GM12878 (cell line): Measurements from ENCODE around the gene TRAPPC11. TPM values are rescaled to one million over a fixed set of nuclear protein-coding genes. Genes with fewer than 3 reads are reported as not detected.

ENCODE experiments used
- ATAC-seq: fragments of 200-7000 bp; cut with Tn5 transposase; 3 replicates; pipeline ENCODE4 v1.9.1; 2020; ENCODE audit warnings: mild to moderate bottlenecking, moderate library complexity
- BruUV-seq: library from RNA; stranded (reverse); fragments of 400-500 nt; replicated peaks from 2 replicates; lab custom pipeline; 2021; lab: Mats Ljungman, UMichigan
- CTCF ChIA-PET: fragments of 300-600 bp; sonication (Branson Sonifier 250); formaldehyde crosslinking; extraction: SDS; loops from one replicate; lab custom pipeline; 2021; ENCODE audit warnings: inconsistent platforms; lab: Yijun Ruan, JAX
- POLR2A ChIA-PET: fragments of 350-600 bp; formaldehyde crosslinking; extraction: SDS; loops from one replicate; lab custom pipeline; 2021; ENCODE audit warnings: inconsistent platforms; lab: Charles Lee
- RAD21 ChIA-PET: fragments of 300-600 bp; sonication (Branson Sonifier 250); formaldehyde crosslinking; loops from one replicate; lab custom pipeline; 2023; ENCODE audit warnings: antibody characterized with exemption; ENCODE audit not compliant: unreplicated experiment; lab: Charles Lee
- SMC1A ChIA-PET: fragments of 300-600 bp; sonication (Branson Sonifier 250); formaldehyde crosslinking; loops from one replicate; lab custom pipeline; 2023; ENCODE audit not compliant: unreplicated experiment, uncharacterized antibody; lab: Charles Lee
- DNase-seq: peaks from one replicate; pipeline ENCODE4 v3.0.0-alpha.2; 2011; ENCODE audit warnings: low read depth, low spot score
- FAIRE-seq: peaks from 3 replicates; lab custom pipeline; 2011; peaks lifted over from hg19 to GRCh38; lab: Jason Lieb, UNC
- H2AFZ ChIP-seq: 2 replicates; pipeline ENCODE4 v1.6.0; 2011; ENCODE audit warnings: low read depth, low read length, control low read depth; ENCODE audit not compliant: control insufficient read depth
- H3K27ac ChIP-seq: 2 replicates; pipeline ENCODE4 v1.5.1; 2011; ENCODE audit warnings: control low read depth; ENCODE audit not compliant: control insufficient read depth, insufficient read depth
- H3K27me3 ChIP-seq, 2 experiments: replicated peaks in 1 of 2; 2 replicates each; pipeline versions ENCODE4 v1.6.0 to v1.6.1; 2011; ENCODE audit warnings: low read length in 1 of 2; ENCODE audit not compliant: control insufficient read depth in 2 of 2, insufficient read depth in 2 of 2
- H3K36me3 ChIP-seq, 2 experiments: 2 replicates each; pipeline ENCODE4 v1.5.1; 2011; ENCODE audit warnings: low read length in 1 of 2; ENCODE audit not compliant: control insufficient read depth in 2 of 2, insufficient read depth in 2 of 2
- H3K4me1 ChIP-seq: 2 replicates; pipeline ENCODE4 v1.6.1; 2011; ENCODE audit warnings: mild to moderate bottlenecking, low read length, moderate library complexity, mixed read lengths; ENCODE audit not compliant: control insufficient read depth, insufficient read depth
- H3K4me2 ChIP-seq: 2 replicates; pipeline ENCODE4 v1.6.0; 2011; ENCODE audit warnings: control low read depth; ENCODE audit not compliant: control insufficient read depth, insufficient read depth
- H3K4me3 ChIP-seq: fragments of 200-600 bp; sonication (generic); 2 replicates; pipeline ENCODE4 v1.5.1; 2016
- H3K79me2 ChIP-seq: 2 replicates; pipeline ENCODE4 v1.6.0; 2011; ENCODE audit warnings: low read length; ENCODE audit not compliant: control insufficient read depth, insufficient read depth
- H3K9ac ChIP-seq: 2 replicates; pipeline ENCODE4 v1.8.0; 2011; ENCODE audit warnings: low read length, control low read depth, mixed read lengths; ENCODE audit not compliant: control insufficient read depth, insufficient read depth
- H3K9me3 ChIP-seq: replicated peaks from 3 replicates; pipeline ENCODE4 v1.5.1; 2011; ENCODE audit warnings: mild to moderate bottlenecking, low read length; ENCODE audit not compliant: control insufficient read depth, insufficient read depth
- H4K20me1 ChIP-seq: 2 replicates; pipeline ENCODE4 v1.6.0; 2011; ENCODE audit not compliant: control insufficient read depth, insufficient read depth
- BHLHE40 ChIP-seq, 2 experiments: fragments of 450-650 bp in 1 of 2; IDR thresholded peaks; 2 replicates each; pipeline ENCODE4 v1.6.1; 2011 to 2017; ENCODE audit warnings: low read depth in 2 of 2, borderline replicate concordance in 1 of 2, improper control_type of control experiment in 1 of 2, low read length in 1 of 2, mild to moderate bottlenecking in 1 of 2
- CHD2 ChIP-seq: IDR thresholded peaks from 2 replicates; pipeline ENCODE4 v1.6.1; 2011; ENCODE audit warnings: low read depth, low read length, improper control_type of control experiment, borderline replicate concordance
- EGR1 ChIP-seq, 2 experiments: IDR thresholded peaks; 1 replicate in 1 of 2; 2 replicates in 1 of 2; pipeline ENCODE4 v1.6.1; 2011 to 2012; ENCODE audit warnings: low read depth in 2 of 2, low read length in 2 of 2, borderline replicate concordance in 1 of 2, mild to moderate bottlenecking in 1 of 2, moderate library complexity in 1 of 2
- IKZF1 ChIP-seq: fragments of 450-650 bp; conservative IDR thresholded peaks from 2 replicates; pipeline ENCODE4 v1.6.1; 2017; ENCODE audit warnings: antibody characterized with exemption, mild to moderate bottlenecking
- JUNB ChIP-seq: IDR thresholded peaks from 2 replicates; pipeline ENCODE4 v1.6.1; 2016; ENCODE audit warnings: antibody characterized with exemption, mild to moderate bottlenecking
- MEF2B ChIP-seq: fragments of 450-650 bp; IDR thresholded peaks from 2 replicates; pipeline ENCODE4 v1.6.1; 2018; ENCODE audit warnings: mild to moderate bottlenecking, moderate library complexity; ENCODE audit not compliant: partially characterized antibody, poor library complexity, severe bottlenecking
- NFXL1 ChIP-seq: fragments of 450-650 bp; IDR thresholded peaks from 2 replicates; pipeline ENCODE4 v1.6.1; 2017; ENCODE audit warnings: antibody characterized with exemption, mild to moderate bottlenecking, borderline replicate concordance
- NFYA ChIP-seq: IDR thresholded peaks from 2 replicates; pipeline ENCODE4 v1.6.1; 2011; ENCODE audit warnings: low read depth, mild to moderate bottlenecking, low read length, improper control_type of control experiment, borderline replicate concordance
- RBBP5 ChIP-seq: fragments of 200-600 bp; sonication (generic); conservative IDR thresholded peaks from 2 replicates; pipeline ENCODE4 v1.6.1; 2016
- SIX5 ChIP-seq: IDR thresholded peaks from 2 replicates; pipeline ENCODE4 v1.6.1; 2011; ENCODE audit warnings: mild to moderate bottlenecking, low read depth, low read length, moderate library complexity; ENCODE audit not compliant: severe bottlenecking
- YY1 ChIP-seq: IDR thresholded peaks from 2 replicates; pipeline ENCODE4 v1.6.1; 2011; ENCODE audit warnings: low read depth, mild to moderate bottlenecking, low read length
- WGBS: methylation state at CpG from one replicate; pipeline ENCODE4 v1.1.6; 2016; ENCODE audit warnings: low lambda C conversion rate; ENCODE audit not compliant: insufficient replicate concordance, insufficient coverage; ENCODE audit errors: missing lambda C conversion rate; 5-methylcytosine and 5-hydroxymethylcytosine counted together
- in situ Hi-C: fragments of 300-500 bp; cut with MboI; formaldehyde crosslinking; loops from 9 replicates; pipeline ENCODE4 v1.14.3; 2018; ENCODE audit warnings: mixed read lengths
- intact Hi-C: fragments of 100-400 bp; cut with micrococcal nuclease; formaldehyde crosslinking; loops from one replicate; pipeline ENCODE4 v1.14.2; 2022; ENCODE audit not compliant: unreplicated experiment
- polyA plus RNA-seq, 11 experiments: library from polyadenylated mRNA; depleted of rRNA in 4 of 11; unstranded in 6 of 11; stranded (reverse) in 5 of 11; fragments of >200 nt; fragmentation: Nextera tagmentation in 4 of 11; fragmentation: Illumina TruSeq in 1 of 11; extraction: Ambion mirVana in 4 of 11; extraction: Trizol in 1 of 11; gene quantifications; 1 replicate in 1 of 11; 2 replicates in 10 of 11; pipeline versions ENCODE4 v1.2.1 to v1.2.3, GENCODE V29; 2011 to 2016; ENCODE audit warnings: inconsistent platforms in 2 of 11, missing spikeins in 2 of 11, low read depth in 1 of 11
- total RNA-seq, 4 experiments: library from RNA; depleted of rRNA in 3 of 4; stranded (reverse); fragments of >200 nt in 3 of 4; fragmentation: Illumina TruSeq in 1 of 4; extraction: Trizol in 1 of 4; gene quantifications; 2 replicates each; pipeline versions ENCODE4 v1.2.1 to v1.2.3, GENCODE V29; 2013 to 2021
- TF ChIP-seq, protein P1 (sequence below): fragments of 450-650 bp; formaldehyde crosslinking; IDR thresholded peaks from 2 replicates; pipeline ENCODE4 v1.4.0; 2022; ENCODE audit warnings: mild to moderate bottlenecking, moderate library complexity
- TF ChIP-seq, protein P2 (sequence below): IDR thresholded peaks from 2 replicates; pipeline ENCODE4 v1.6.1; 2012; ENCODE audit warnings: mild to moderate bottlenecking, low read depth, low read length
- TF ChIP-seq, protein P3 (sequence below): fragments of 150-350 bp; IDR thresholded peaks from 2 replicates; pipeline ENCODE4 v1.6.1; 2014; ENCODE audit warnings: mild to moderate bottlenecking, low read depth, low read length

The TRAPPC11 gene
- total and polyA plus RNA-seq, 10 of the 15 experiments (the other 5 are each of a cell fraction or from before 2014, with no cell fraction given), result 7.3 to 40.5 (median 22.3) TPM

DNA sequence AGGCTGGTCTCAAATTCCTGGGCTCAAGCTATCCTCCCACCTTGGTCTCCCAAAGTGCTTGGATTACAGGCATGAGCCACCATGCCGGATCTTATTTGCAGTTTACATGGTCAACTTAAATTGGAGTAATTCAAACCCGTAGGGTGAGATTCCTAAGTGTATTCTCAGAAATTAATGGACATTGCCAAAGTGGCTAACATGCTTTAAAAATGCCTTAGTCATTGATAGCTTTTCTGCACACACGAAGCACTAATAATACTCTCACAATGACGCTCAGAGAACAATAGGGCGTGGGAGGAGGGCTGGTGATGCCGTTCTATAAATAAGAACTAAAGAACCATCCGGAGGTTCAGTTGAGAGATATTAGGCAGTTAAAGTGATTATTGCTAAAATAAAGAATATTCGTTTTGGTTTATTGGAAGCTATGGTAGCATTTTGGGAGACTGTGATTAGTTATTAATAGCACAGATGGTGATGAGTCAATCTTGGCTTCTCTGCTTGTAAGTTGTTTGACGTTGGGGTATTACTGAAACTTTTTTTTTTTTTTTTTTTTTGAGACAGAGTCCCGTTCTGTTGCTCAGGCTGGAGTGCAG is 79.1 kb downstream of the TRAPPC11 start (continued):
- TF ChIP-seq MEF2B (peak; percentile 91), YY1 (no peak), RBBP5 (no peak), JUNB (peak; percentile 41), NFXL1 (no peak), CHD2 (no peak), EGR1 (IDR thresholded peaks at IDR 0.05; ENCODE audit: borderline replicate concordance in 1 of 2, low read depth in 2 of 2, low read length in 2 of 2) (no peak), IKZF1 (peak; percentile 61; the same call in 1 of the 2 replicates)
- TF ChIP-seq, protein P1, sequence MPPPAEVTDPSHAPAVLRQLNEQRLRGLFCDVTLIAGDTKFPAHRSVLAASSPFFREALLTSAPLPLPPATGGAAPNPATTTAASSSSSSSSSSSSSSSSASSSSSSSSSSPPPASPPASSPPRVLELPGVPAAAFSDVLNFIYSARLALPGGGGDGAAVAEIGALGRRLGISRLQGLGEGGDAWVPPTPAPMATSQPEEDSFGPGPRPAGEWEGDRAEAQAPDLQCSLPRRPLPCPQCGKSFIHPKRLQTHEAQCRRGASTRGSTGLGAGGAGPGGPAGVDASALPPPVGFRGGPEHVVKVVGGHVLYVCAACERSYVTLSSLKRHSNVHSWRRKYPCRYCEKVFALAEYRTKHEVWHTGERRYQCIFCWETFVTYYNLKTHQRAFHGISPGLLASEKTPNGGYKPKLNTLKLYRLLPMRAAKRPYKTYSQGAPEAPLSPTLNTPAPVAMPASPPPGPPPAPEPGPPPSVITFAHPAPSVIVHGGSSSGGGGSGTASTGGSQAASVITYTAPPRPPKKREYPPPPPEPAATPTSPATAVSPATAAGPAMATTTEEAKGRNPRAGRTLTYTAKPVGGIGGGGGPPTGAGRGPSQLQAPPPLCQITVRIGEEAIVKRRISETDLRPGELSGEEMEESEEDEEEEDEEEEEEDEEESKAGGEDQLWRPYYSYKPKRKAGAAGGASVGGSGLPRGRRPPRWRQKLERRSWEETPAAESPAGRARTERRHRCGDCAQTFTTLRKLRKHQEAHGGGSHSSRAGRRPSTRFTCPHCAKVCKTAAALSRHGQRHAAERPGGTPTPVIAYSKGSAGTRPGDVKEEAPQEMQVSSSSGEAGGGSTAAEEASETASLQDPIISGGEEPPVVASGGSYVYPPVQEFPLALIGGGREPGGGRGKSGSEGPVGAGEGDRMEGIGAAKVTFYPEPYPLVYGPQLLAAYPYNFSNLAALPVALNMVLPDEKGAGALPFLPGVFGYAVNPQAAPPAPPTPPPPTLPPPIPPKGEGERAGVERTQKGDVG (CRISPR knock-in tag), result no peak

DNA sequence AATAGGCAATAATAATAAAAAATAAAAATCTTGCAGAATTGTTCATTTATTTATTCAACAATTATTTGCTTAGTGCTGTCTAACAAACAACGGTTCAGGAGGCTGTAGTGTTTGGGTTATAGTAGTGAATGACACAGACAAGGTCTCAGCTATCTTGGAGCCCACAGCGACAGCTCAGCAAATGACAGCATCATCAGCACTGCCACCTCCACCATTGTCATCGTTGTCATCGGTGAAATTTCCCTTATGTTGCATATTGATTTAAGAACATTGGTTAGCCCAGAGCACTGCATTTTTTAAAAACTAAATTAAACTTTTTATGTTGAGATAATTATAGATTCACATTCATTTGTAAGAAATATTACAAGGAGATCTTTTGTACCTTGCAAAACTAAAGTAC is 79.9 kb downstream of the TRAPPC11 start:
- no peak overlapping the region for H2AFZ ChIP-seq
- H3K79me2 ChIP-seq, result no peaks in the 10 kb centered on the region
- no peaks in the 10 kb centered on the region for H4K20me1 ChIP-seq
- in situ Hi-C loops, result no loop called here
- H3K36me3 ChIP-seq, result no peaks in the 10 kb centered on the region
- CTCF ChIA-PET, result interaction anchor here (2.0 kb wide), 1 partner anchor 8 kb away, joined by 5 read pairs; no protein-coding TSS in a partner anchor
- no peak overlapping the region for H3K4me2 ChIP-seq
- SMC1A ChIA-PET, result no interaction called here
- H3K4me1 ChIP-seq, result no peaks in the 10 kb centered on the region
- no peaks in the 10 kb centered on the region for H3K9me3 ChIP-seq
- FAIRE-seq, result no peak
- H3K27ac ChIP-seq, result no peak overlapping the region
- POLR2A ChIA-PET, result interaction anchor here (0.6 to 0.7 kb wide), 3 partner anchors 10 to 233 kb away, joined by 5 to 8 read pairs (median 7); no protein-coding TSS in a partner anchor
- intact Hi-C loops, result no loop called here
- DNase-seq, result no peak
- BruUV-seq, result no TSS peak
- 72% methylated on average over 4 of the region's 4 CpGs for WGBS
- H3K4me3 ChIP-seq, result no peak overlapping the region
- RAD21 ChIA-PET, result no interaction called here
- ATAC-seq, result no peak
- H3K27me3 ChIP-seq, result no peaks in the 10 kb centered on the region
- no peak overlapping the region for H3K9ac ChIP-seq
- TF ChIP-seq BHLHE40 (IDR thresholded peaks at IDR 0.05; ENCODE audit: borderline replicate concordance in 1 of 2, low read depth in 2 of 2, low read length in 1 of 2), result no peak
- no peak for TF ChIP-seq NFYA
- TF ChIP-seq, protein P2, sequence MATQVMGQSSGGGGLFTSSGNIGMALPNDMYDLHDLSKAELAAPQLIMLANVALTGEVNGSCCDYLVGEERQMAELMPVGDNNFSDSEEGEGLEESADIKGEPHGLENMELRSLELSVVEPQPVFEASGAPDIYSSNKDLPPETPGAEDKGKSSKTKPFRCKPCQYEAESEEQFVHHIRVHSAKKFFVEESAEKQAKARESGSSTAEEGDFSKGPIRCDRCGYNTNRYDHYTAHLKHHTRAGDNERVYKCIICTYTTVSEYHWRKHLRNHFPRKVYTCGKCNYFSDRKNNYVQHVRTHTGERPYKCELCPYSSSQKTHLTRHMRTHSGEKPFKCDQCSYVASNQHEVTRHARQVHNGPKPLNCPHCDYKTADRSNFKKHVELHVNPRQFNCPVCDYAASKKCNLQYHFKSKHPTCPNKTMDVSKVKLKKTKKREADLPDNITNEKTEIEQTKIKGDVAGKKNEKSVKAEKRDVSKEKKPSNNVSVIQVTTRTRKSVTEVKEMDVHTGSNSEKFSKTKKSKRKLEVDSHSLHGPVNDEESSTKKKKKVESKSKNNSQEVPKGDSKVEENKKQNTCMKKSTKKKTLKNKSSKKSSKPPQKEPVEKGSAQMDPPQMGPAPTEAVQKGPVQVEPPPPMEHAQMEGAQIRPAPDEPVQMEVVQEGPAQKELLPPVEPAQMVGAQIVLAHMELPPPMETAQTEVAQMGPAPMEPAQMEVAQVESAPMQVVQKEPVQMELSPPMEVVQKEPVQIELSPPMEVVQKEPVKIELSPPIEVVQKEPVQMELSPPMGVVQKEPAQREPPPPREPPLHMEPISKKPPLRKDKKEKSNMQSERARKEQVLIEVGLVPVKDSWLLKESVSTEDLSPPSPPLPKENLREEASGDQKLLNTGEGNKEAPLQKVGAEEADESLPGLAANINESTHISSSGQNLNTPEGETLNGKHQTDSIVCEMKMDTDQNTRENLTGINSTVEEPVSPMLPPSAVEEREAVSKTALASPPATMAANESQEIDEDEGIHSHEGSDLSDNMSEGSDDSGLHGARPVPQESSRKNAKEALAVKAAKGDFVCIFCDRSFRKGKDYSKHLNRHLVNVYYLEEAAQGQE, result no peak
- TF ChIP-seq, protein P3, sequence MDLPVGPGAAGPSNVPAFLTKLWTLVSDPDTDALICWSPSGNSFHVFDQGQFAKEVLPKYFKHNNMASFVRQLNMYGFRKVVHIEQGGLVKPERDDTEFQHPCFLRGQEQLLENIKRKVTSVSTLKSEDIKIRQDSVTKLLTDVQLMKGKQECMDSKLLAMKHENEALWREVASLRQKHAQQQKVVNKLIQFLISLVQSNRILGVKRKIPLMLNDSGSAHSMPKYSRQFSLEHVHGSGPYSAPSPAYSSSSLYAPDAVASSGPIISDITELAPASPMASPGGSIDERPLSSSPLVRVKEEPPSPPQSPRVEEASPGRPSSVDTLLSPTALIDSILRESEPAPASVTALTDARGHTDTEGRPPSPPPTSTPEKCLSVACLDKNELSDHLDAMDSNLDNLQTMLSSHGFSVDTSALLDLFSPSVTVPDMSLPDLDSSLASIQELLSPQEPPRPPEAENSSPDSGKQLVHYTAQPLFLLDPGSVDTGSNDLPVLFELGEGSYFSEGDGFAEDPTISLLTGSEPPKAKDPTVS, result no peak
- TF ChIP-seq SIX5, result no peak
